ENCODE data around the gene XAB2.

GRCh38 chr19:7619671-7620441, 9.5 kb downstream of the XAB2 start:
- TF ChIP-seq CTCF (IDR thresholded peaks at IDR 0.05): no peak
- no peak for TF ChIP-seq POLR2A (IDR thresholded peaks at IDR 0.05)

Measured in thyroid gland (tissue), 4 donors.